Omental fat pad (tissue), 4 donors: ENCODE measurements around the gene TINCR. TPM values are rescaled to one million over a fixed set of nuclear protein-coding genes. Genes with fewer than 3 reads are reported as not detected.

ENCODE experiments used
- ATAC-seq: fragments of 150-250 bp; one replicate; pipeline ENCODE4 v1.9.1; 2016; ENCODE audit warnings: mild to moderate bottlenecking, moderate library complexity; ENCODE audit not compliant: low FRiP score
- DNase-seq: peaks from one replicate; pipeline ENCODE4 v3.0.0-alpha.2; 2019; ENCODE audit warnings: low spot score
- CTCF ChIP-seq, 3 donors: fragments of 450-650 bp; IDR thresholded peaks; one replicate each; pipeline ENCODE4 v1.5.1; 2016 to 2017; ENCODE audit warnings: antibody characterized with exemption in 3 of 3, mild to moderate bottlenecking in 3 of 3, moderate library complexity in 2 of 3
- total RNA-seq, 4 donors: library from RNA; depleted of rRNA; stranded (reverse); fragments of >200 nt; gene quantifications; one replicate each; pipeline ENCODE4 v1.1.0, GENCODE V29; 2016

TINCR gene
- total RNA-seq, 4 donors from 2014 or later, result 1.7 to 8.6 (median 1.8) TPM; not detected in 1

- ATAC-seq, result no peak
- no peak for DNase-seq
- no peak for TF ChIP-seq CTCF (IDR thresholded peaks at IDR 0.05)
Observed at GRCh38 chr19:5588441-5588840, 20.7 kb upstream of the TINCR start.

- ATAC-seq (no peak), DNase-seq (no peak)
- no peak for TF ChIP-seq CTCF (IDR thresholded peaks at IDR 0.05)
Observed at GRCh38 chr19:5587661-5588060, 19.9 kb upstream of the TINCR start.

- DNase-seq (no peak), ATAC-seq (no peak)
- TF ChIP-seq CTCF (IDR thresholded peaks at IDR 0.05), result no peak
Observed at GRCh38 chr19:5587071-5587455, 19.3 kb upstream of the TINCR start.

- no peak for DNase-seq
- no peak for TF ChIP-seq CTCF (IDR thresholded peaks at IDR 0.05)
- ATAC-seq, result no peak
Observed at GRCh38 chr19:5586300-5587070, 18.7 kb upstream of the TINCR start.

- DNase-seq (no peak), ATAC-seq (no peak)
- TF ChIP-seq CTCF (IDR thresholded peaks at IDR 0.05), result no peak
Observed at GRCh38 chr19:5585461-5586299, 17.9 kb upstream of the TINCR start.

- TF ChIP-seq CTCF (IDR thresholded peaks at IDR 0.05), result no peak
- ATAC-seq (no peak), DNase-seq (no peak)
Observed at GRCh38 chr19:5580161-5580571, 12.4 kb upstream of the TINCR start.
